ENCODE measurements around the gene SFXN4. TPM values are rescaled to one million over a fixed set of nuclear protein-coding genes. Genes with fewer than 3 reads are reported as not detected.

The SFXN4 gene
- total and polyA plus RNA-seq, 9 of the 15 experiments (the other 6 are each of a cell fraction or from before 2014, with no cell fraction given) = 40.1 to 97.8 (median 54.5) TPM

DNA sequence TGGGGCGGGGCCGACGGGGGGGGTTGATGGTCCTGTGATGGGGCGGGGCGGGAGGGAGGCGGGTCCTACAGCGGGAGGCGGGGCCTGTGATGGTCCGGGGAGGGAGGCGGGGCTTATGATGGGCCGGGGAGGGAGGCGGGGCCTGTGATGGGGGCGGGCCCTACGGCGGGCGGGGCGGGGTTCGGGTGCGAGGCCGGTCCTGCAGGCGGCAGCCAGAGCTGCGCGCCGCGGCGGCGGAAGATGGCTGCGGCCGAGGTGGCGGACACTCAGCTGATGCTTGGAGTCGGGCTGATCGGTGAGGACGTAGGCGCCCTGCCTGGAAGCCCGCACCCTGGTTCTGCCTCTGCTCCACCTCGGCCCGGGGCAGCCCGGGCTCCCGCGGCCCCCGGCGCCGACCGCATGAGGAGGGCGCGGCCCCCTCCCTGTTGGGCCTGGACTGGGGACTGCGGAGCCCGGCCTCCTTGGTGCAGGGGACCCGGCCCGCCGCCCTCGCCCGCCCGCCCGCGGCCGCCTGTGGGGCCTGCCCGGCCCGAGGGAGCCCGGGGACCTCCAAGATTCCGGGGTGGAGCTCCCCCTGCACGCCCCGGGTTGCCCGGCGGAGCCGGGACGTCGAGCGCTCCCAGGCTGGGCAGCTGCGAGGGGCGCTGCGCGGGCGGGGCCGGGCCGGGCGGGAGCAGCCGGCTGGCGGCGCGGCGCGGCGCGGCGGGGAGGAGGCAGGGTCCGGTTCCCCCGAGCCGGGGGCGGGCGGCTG lies 61.4 kb downstream of the SFXN4 start, which contains the start of gene DENND10 (continued):
- TF ChIP-seq CCNT2 (IDR thresholded peaks at IDR 0.05; ENCODE audit: borderline replicate concordance, extremely low read depth, insufficient read length, low read depth, low read length) = peak; percentile 19
- TF ChIP-seq ZNF354B (CRISPR knock-in tag; IDR thresholded peaks at IDR 0.05) = no peak
- no peak for TF ChIP-seq BRF1 (IDR thresholded peaks at IDR 0.05; ENCODE audit: borderline replicate concordance, extremely low read depth, insufficient read length)
- no peak for TF ChIP-seq ZNF79 (CRISPR knock-in tag; IDR thresholded peaks at IDR 0.05; ENCODE audit: low read depth)
- no peak for TF ChIP-seq JUNB (CRISPR knock-in tag; conservative IDR thresholded peaks at IDR 0.05)
- no peak for TF ChIP-seq NUFIP1 (IDR thresholded peaks at IDR 0.05; ENCODE audit: partially characterized antibody)
- TF ChIP-seq HMG20A (CRISPR knock-in tag; conservative IDR thresholded peaks at IDR 0.05) = no peak
- peak; percentile 49; the same call in 1 of the 2 replicates for TF ChIP-seq CXXC5 (CRISPR knock-in tag; IDR thresholded peaks at IDR 0.05)
- TF ChIP-seq ZNF124 (CRISPR knock-in tag; IDR thresholded peaks at IDR 0.05) = no peak
- no peak for TF ChIP-seq RBM34 (IDR thresholded peaks at IDR 0.05; ENCODE audit: borderline replicate concordance, insufficient read depth, low read length)
- peak; percentile 87 for TF ChIP-seq KDM5B (IDR thresholded peaks at IDR 0.05; ENCODE audit: insufficient replicate concordance, low read depth, low read length)
- no peak for TF ChIP-seq PRPF4 (IDR thresholded peaks at IDR 0.05; ENCODE audit: insufficient read depth, low read depth, low read length, poor library complexity, severe bottlenecking)
- TF ChIP-seq SREBF1 (IDR thresholded peaks at IDR 0.05; ENCODE audit: borderline replicate concordance, low read depth, low read length) = no peak
- TF ChIP-seq ZC3H4 (CRISPR knock-in tag; IDR thresholded peaks at IDR 0.05; ENCODE audit: borderline replicate concordance) = no peak
- TF ChIP-seq HMGN3 (IDR thresholded peaks at IDR 0.05; ENCODE audit: borderline replicate concordance, extremely low read depth, insufficient read length, low read depth, low read length) = no peak
- TF ChIP-seq ZNF583 (CRISPR knock-in tag; IDR thresholded peaks at IDR 0.05) = no peak
- no peak for TF ChIP-seq PHB (CRISPR knock-in tag; IDR thresholded peaks at IDR 0.05)
- peak; percentile 36; the same call in 1 of the 2 replicates for TF ChIP-seq CTBP1 (IDR thresholded peaks at IDR 0.05; ENCODE audit: borderline replicate concordance)
- 0 out of 2 replicates have a peak, but pooled peaks have one; percentile 7 for TF ChIP-seq CREM (IDR thresholded peaks at IDR 0.05; ENCODE audit: low read depth)
- no peak for TF ChIP-seq ZNF717 (CRISPR knock-in tag; IDR thresholded peaks at IDR 0.05)
- TF ChIP-seq SMARCB1 (IDR thresholded peaks at IDR 0.05; ENCODE audit: insufficient read length, low read depth) = no peak
- no peak for TF ChIP-seq ELF2 (CRISPR knock-in tag; IDR thresholded peaks at IDR 0.05)
- TF ChIP-seq POLR2B (IDR thresholded peaks at IDR 0.05; ENCODE audit: low read depth, partially characterized antibody) = peak; percentile 62
- TF ChIP-seq, protein P1, sequence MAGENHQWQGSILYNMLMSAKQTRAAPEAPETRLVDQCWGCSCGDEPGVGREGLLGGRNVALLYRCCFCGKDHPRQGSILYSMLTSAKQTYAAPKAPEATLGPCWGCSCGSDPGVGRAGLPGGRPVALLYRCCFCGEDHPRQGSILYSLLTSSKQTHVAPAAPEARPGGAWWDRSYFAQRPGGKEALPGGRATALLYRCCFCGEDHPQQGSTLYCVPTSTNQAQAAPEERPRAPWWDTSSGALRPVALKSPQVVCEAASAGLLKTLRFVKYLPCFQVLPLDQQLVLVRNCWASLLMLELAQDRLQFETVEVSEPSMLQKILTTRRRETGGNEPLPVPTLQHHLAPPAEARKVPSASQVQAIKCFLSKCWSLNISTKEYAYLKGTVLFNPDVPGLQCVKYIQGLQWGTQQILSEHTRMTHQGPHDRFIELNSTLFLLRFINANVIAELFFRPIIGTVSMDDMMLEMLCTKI (IDR thresholded peaks at IDR 0.05; ENCODE audit: partially characterized antibody) = no peak
- TF ChIP-seq RBFOX2 (IDR thresholded peaks at IDR 0.05; ENCODE audit: low read depth, low read length) = peak; percentile 76
- no peak for TF ChIP-seq HDGF (IDR thresholded peaks at IDR 0.05)
- TF ChIP-seq MCM5 (IDR thresholded peaks at IDR 0.05; ENCODE audit: low read depth) = no peak
- no peak for TF ChIP-seq CBX8 (IDR thresholded peaks at IDR 0.05; ENCODE audit: borderline replicate concordance, extremely low read depth, low read depth, low read length, poor library complexity, severe bottlenecking)
- TF ChIP-seq HDAC8 (tag; IDR thresholded peaks at IDR 0.05) = no peak
